DOHH2 (cell line): ENCODE results near the gene BRSK2.

Source experiments
- H3F3A ChIP-seq: fragments of 200-600 bp; sonication (generic), shearing (Covaris generic); 2 replicates; pipeline ENCODE4 v1.6.0; 2016; ENCODE audit warnings: antibody characterized with exemption, mild to moderate bottlenecking; ENCODE audit not compliant: control insufficient read depth, insufficient read depth
- H3K27ac ChIP-seq: fragments of 200-600 bp; sonication (generic); 2 replicates; pipeline ENCODE4 v1.5.1; 2014; ENCODE audit warnings: low read depth, mild to moderate bottlenecking, low read length, moderate library complexity
- H3K27me3 ChIP-seq: fragments of 200-600 bp; sonication (generic); 2 replicates; pipeline ENCODE4 v1.6.1; 2014; ENCODE audit warnings: mild to moderate bottlenecking, low read length, mixed read lengths; ENCODE audit not compliant: control insufficient read depth
- H3K36me3 ChIP-seq: fragments of 200-600 bp; sonication (generic); 2 replicates; pipeline ENCODE4 v1.6.1; 2014; ENCODE audit warnings: mild to moderate bottlenecking, low read length, moderate library complexity, mixed read lengths; ENCODE audit not compliant: control insufficient read depth
- H3K4me1 ChIP-seq: fragments of 200-600 bp; sonication (generic); 2 replicates; pipeline ENCODE4 v1.6.1; 2014; ENCODE audit warnings: mild to moderate bottlenecking, low read length, mixed read lengths; ENCODE audit not compliant: control insufficient read depth
- H3K4me2 ChIP-seq: fragments of 200-600 bp; sonication (generic); 2 replicates; pipeline ENCODE4 v1.6.0; 2014; ENCODE audit warnings: mild to moderate bottlenecking, low read length, moderate library complexity
- H3K4me3 ChIP-seq: fragments of 200-600 bp; sonication (generic); 2 replicates; pipeline ENCODE4 v1.5.1; 2014; ENCODE audit warnings: mild to moderate bottlenecking, low read length, mixed read lengths
- H3K79me2 ChIP-seq: fragments of 200-600 bp; sonication (generic); 2 replicates; pipeline ENCODE4 v1.6.1; 2014; ENCODE audit warnings: mild to moderate bottlenecking, low read length, mixed read lengths; ENCODE audit not compliant: control insufficient read depth
- H3K9me2 ChIP-seq: fragments of 200-600 bp; sonication (generic); replicated peaks from 2 replicates; pipeline ENCODE4 v1.6.1; 2014; ENCODE audit warnings: mild to moderate bottlenecking, low read length, mixed read lengths; ENCODE audit not compliant: control insufficient read depth
- H3K9me3 ChIP-seq: fragments of 200-600 bp; sonication (generic); 2 replicates; pipeline ENCODE4 v1.6.1; 2014; ENCODE audit warnings: antibody characterized with exemption, low read length, mixed read lengths; ENCODE audit not compliant: control insufficient read depth, insufficient read depth
- H4K20me1 ChIP-seq: fragments of 200-600 bp; sonication (generic); 2 replicates; pipeline ENCODE4 v1.6.0; 2014; ENCODE audit warnings: low read depth, mild to moderate bottlenecking, antibody characterized with exemption, low read length, moderate library complexity; ENCODE audit not compliant: control insufficient read depth, insufficient read depth
- EZH2phosphoT487 ChIP-seq: fragments of 200-600 bp; sonication (generic); IDR thresholded peaks from 2 replicates; pipeline ENCODE4 v1.6.1; 2017; ENCODE audit warnings: borderline replicate concordance, mild to moderate bottlenecking, antibody characterized with exemption, low read length, moderate library complexity, mixed read lengths
- TF ChIP-seq, protein P1 (sequence below): fragments of 200-600 bp; sonication (generic); IDR thresholded peaks from one replicate; pipeline ENCODE4 v1.5.1; 2014; ENCODE audit warnings: antibody characterized with exemption, mild to moderate bottlenecking, low read depth, low read length; ENCODE audit not compliant: poor library complexity, severe bottlenecking

The BRSK2 gene

GRCh38 chr11:1399386-1400316 is 9.9 kb downstream of the BRSK2 start:
- Histone ChIP-seq H3K79me2 (no peaks in the 10 kb centered on the region), H4K20me1 (no peaks in the 10 kb centered on the region), H3F3A (no peaks in the 10 kb centered on the region), H3K4me3 (no peak overlapping the region), H3K27me3 (no peaks in the 10 kb centered on the region), H3K9me3 (no peaks in the 10 kb centered on the region), H3K4me1 (no peaks in the 10 kb centered on the region), H3K27ac (no peak overlapping the region), H3K4me2 (no peak overlapping the region), H3K9me2 (no peaks in the 10 kb centered on the region), H3K36me3 (no peaks in the 10 kb centered on the region)
- TF ChIP-seq, protein P1, sequence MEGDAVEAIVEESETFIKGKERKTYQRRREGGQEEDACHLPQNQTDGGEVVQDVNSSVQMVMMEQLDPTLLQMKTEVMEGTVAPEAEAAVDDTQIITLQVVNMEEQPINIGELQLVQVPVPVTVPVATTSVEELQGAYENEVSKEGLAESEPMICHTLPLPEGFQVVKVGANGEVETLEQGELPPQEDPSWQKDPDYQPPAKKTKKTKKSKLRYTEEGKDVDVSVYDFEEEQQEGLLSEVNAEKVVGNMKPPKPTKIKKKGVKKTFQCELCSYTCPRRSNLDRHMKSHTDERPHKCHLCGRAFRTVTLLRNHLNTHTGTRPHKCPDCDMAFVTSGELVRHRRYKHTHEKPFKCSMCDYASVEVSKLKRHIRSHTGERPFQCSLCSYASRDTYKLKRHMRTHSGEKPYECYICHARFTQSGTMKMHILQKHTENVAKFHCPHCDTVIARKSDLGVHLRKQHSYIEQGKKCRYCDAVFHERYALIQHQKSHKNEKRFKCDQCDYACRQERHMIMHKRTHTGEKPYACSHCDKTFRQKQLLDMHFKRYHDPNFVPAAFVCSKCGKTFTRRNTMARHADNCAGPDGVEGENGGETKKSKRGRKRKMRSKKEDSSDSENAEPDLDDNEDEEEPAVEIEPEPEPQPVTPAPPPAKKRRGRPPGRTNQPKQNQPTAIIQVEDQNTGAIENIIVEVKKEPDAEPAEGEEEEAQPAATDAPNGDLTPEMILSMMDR = no peak
- TF ChIP-seq EZH2phosphoT487 = no peak

DNA sequence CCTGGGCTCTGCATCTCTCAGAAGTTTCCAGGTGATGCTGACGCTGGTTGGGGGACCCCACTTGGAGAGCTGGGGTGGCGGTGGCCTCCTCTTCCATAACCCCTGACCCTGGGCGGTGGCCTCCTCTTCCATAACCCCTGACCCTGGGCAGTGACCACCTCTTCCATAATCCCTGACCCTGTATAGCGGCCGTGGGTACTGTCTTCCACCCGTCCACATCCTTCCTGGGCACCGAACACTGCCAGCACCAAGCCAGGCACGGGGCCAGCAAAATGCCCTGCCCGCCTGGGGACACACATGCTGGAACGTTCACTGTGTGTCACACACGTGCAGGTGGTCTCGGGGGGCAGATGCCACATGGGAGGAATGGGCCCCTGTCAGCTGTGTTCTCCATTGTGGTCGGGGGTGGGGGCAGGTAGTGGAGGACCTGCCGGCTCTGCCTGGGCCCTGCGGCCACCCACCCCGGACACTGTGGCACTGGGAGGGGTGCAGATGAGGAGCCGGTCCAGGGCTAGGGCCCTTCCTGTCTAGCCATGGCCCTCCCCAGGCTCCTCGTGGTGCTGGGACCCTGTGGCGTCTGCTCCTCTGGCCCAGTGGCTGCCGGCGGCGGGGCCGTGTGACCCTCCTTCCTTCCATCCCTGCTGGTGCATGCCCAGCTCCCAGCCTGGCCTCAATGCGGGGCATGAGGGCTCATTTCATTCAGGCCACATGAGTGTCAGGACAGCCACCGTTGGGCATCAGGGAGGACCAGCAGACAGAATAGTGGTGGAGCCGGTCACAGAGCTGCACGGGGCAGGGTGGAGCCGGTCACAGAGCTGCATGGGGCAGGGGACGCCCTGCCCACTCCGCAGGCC is 10.8 kb downstream of the BRSK2 start:
- H3K27ac ChIP-seq = no peak overlapping the region
- no peaks in the 10 kb centered on the region for H4K20me1 ChIP-seq
- no peak for TF ChIP-seq EZH2phosphoT487
- TF ChIP-seq, protein P1 = no peak
- no peaks in the 10 kb centered on the region for H3K9me3 ChIP-seq
- no peaks in the 10 kb centered on the region for H3K36me3 ChIP-seq
- no peaks in the 10 kb centered on the region for H3K9me2 ChIP-seq
- H3K4me2 ChIP-seq = no peak overlapping the region
- H3K79me2 ChIP-seq = no peaks in the 10 kb centered on the region
- no peaks in the 10 kb centered on the region for H3K27me3 ChIP-seq
- no peaks in the 10 kb centered on the region for H3K4me1 ChIP-seq
- H3F3A ChIP-seq = no peaks in the 10 kb centered on the region
- H3K4me3 ChIP-seq = no peak overlapping the region

DNA sequence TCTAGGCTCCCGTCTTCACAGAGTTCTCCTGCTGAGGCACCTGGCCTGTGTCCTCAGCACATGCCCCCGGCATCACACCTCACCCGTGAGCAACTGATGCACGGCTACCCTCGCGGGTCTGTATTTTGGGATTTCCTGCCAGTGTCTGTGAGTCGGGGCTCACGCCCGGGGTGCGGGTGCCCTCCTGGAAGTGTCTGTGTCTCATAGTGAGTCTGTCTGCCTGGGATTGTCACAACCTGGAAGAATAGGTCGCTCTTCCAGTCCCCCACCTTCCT is 11.4 kb downstream of the BRSK2 start:
- Histone ChIP-seq H3K9me3 (no peaks in the 10 kb centered on the region), H3K4me1 (no peaks in the 10 kb centered on the region), H3K27me3 (no peaks in the 10 kb centered on the region), H3K4me3 (no peak overlapping the region), H3K79me2 (no peaks in the 10 kb centered on the region), H3F3A (no peaks in the 10 kb centered on the region), H3K36me3 (no peaks in the 10 kb centered on the region), H3K4me2 (no peak overlapping the region), H3K9me2 (no peaks in the 10 kb centered on the region), H3K27ac (no peak overlapping the region), H4K20me1 (no peaks in the 10 kb centered on the region)
- no peak for TF ChIP-seq EZH2phosphoT487
- TF ChIP-seq, protein P1 = no peak
